BJ (cell line): ENCODE measurements around the gene PSPH. TPM values are rescaled to one million over a fixed set of nuclear protein-coding genes. Genes with fewer than 3 reads are reported as not detected.
"Not testable (repeated sequence)": the region's sequence is repeated elsewhere in the genome, so short reads cannot be mapped to it uniquely, and the experiment has no call there.

Experiments used
- CTCF ChIA-PET: fragments of 350-600 bp; formaldehyde crosslinking; extraction: SDS; loops from one replicate; lab custom pipeline; 2021; ENCODE audit warnings: antibody characterized with exemption, inconsistent platforms; lab: Yijun Ruan, JAX
- POLR2A ChIA-PET: fragments of 300-600 bp; sonication (Branson Sonifier 250); formaldehyde crosslinking; extraction: SDS; loops from one replicate; lab custom pipeline; 2021; ENCODE audit warnings: antibody characterized with exemption; lab: Charles Lee
- DNase-seq: peaks from one replicate; pipeline ENCODE4 v3.0.0-alpha.2; 2011; ENCODE audit warnings: low read depth
- H3K27me3 ChIP-seq: 2 replicates; pipeline ENCODE4 v1.6.0; 2011; ENCODE audit warnings: low read length; ENCODE audit not compliant: control insufficient read depth, insufficient read depth
- H3K36me3 ChIP-seq: 2 replicates; pipeline ENCODE4 v1.5.1; 2011; ENCODE audit warnings: low read length; ENCODE audit not compliant: control insufficient read depth, insufficient read depth
- H3K4me3 ChIP-seq: 2 replicates; pipeline ENCODE4 v1.5.1; 2011; ENCODE audit warnings: low read depth, mild to moderate bottlenecking, control low read depth, low read length
- polyA plus RNA-seq: library from polyadenylated mRNA; depleted of rRNA; stranded (reverse); fragments of >200 nt; gene quantifications from 2 replicates; pipeline ENCODE4 v1.2.3, GENCODE V29; 2011
- TF ChIP-seq, protein P1 (sequence below): IDR thresholded peaks from 2 replicates; pipeline ENCODE4 v1.5.1; 2011; ENCODE audit warnings: low read depth, mild to moderate bottlenecking, control low read depth, inconsistent platforms, low read length, moderate library complexity; ENCODE audit not compliant: insufficient read depth

Gene PSPH
- polyA plus RNA-seq, 1 experiment = 76.2 TPM

DNA sequence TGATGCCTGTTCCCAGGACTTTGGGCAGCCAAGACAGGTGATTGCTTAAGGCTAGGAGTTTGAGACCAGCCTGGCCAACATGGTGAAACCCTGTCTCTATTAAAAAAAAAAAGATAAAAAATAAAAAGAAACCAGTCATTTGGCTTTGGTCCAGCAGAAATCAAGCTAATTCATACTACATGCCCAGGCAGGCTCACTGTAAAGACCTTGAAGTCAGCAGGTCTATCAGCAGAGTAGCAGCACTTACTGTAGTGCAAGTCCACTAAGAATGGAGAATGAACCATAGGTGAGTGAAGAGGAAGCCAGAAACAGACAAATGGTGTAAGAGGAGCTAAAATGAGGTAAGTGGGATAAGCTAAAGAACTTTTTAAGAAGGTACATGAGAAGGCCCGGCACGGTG, 24.7 kb downstream of the PSPH start:
- no peak for DNase-seq
- ChIA-PET POLR2A (no interaction called here), CTCF (interaction anchor here (1.0 kb wide), 1 partner anchor 22 kb away, joined by 3 read pairs; no protein-coding TSS in a partner anchor)
- Histone ChIP-seq H3K27me3 (no peaks in the 10 kb centered on the region), H3K36me3 (peaks cover 4% of the 10 kb centered on the region), H3K4me3 (no peak overlapping the region)
- TF ChIP-seq, protein P1, sequence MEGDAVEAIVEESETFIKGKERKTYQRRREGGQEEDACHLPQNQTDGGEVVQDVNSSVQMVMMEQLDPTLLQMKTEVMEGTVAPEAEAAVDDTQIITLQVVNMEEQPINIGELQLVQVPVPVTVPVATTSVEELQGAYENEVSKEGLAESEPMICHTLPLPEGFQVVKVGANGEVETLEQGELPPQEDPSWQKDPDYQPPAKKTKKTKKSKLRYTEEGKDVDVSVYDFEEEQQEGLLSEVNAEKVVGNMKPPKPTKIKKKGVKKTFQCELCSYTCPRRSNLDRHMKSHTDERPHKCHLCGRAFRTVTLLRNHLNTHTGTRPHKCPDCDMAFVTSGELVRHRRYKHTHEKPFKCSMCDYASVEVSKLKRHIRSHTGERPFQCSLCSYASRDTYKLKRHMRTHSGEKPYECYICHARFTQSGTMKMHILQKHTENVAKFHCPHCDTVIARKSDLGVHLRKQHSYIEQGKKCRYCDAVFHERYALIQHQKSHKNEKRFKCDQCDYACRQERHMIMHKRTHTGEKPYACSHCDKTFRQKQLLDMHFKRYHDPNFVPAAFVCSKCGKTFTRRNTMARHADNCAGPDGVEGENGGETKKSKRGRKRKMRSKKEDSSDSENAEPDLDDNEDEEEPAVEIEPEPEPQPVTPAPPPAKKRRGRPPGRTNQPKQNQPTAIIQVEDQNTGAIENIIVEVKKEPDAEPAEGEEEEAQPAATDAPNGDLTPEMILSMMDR = no peak

DNA sequence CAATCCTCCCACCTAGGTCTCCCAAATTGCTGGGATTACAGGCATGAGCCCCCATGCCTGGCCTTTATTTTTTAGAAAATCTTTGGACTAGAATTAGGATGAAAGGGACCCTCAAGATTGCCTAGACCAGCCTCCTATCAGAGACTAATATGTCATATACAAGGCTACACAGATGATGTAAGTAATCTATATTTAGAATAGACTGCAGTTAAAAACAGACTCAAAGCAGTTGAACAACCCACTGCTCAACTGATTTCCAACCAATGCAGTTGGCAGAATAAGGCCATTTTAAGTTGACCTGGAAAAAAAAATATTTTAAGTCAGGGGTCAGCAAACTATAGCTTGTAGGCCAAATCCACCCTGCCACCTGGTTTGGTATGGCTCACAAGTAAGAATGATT, 27.7 kb downstream of the PSPH start:
- TF ChIP-seq, protein P1 = no peak
- no peak overlapping the region for H3K4me3 ChIP-seq
- CTCF ChIA-PET = no interaction called here
- DNase-seq = no peak
- no peaks in the 10 kb centered on the region for H3K27me3 ChIP-seq
- POLR2A ChIA-PET = no interaction called here
- peaks cover 7% of the 10 kb centered on the region for H3K36me3 ChIP-seq

DNA sequence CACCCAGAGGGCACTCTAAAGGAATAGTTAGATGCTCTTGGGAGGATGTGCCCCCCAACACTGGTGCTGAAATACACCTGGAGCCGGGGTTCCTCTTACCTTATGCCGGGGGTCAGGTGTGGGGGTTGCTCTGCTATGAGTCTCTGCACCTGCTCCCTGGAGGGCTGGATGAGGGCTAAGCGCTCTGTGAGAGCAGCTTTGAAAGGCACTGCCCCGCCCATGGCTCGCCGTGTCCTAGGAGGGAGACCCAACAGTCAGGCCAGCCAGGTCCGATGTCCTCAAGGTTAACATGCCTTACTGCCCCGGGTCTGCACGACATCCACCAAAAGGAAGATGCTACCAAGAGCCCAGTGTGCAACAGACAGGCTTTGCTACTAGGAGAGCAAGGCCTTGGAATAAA, 31.7 kb downstream of the PSPH start:
- no peak for DNase-seq
- no peaks in the 10 kb centered on the region for H3K27me3 ChIP-seq
- CTCF ChIA-PET = interaction anchor here (0.9 to 1.0 kb wide), 3 partner anchors 15 to 73 kb away, joined by 3 to 4 read pairs (median 3); partner anchors contain the start of gene PHKG1
- TF ChIP-seq, protein P1 = no peak
- POLR2A ChIA-PET = no interaction called here
- H3K36me3 ChIP-seq = peaks cover 7% of the 10 kb centered on the region
- H3K4me3 ChIP-seq = no peak overlapping the region

DNA sequence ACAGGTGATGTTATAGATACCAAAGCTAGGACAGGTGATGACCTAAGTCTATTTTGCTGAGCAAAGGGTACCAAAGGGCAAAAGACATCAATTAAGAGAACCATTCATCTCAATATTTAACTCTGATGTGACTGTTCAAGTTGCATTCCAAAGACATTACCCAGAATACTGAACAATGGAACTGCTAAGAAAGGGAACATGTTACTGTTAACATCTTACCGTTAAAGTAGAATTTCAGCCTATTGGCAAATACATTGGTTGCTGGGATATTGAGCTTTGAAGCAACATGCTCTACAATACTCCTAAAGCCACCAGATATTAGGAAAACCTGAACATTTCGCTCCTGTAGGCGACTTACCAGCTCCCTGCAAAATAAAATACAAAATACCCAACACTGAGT, 34.2 kb downstream of the PSPH start:
- H3K4me3 ChIP-seq, H3K27me3 ChIP-seq, H3K36me3 ChIP-seq, POLR2A ChIA-PET, DNase-seq: not testable (repeated sequence)
- CTCF ChIA-PET = interaction anchor here (1.2 to 1.8 kb wide), 2 partner anchors 11 to 13 kb away, joined by 3 to 5 read pairs; no protein-coding TSS in a partner anchor

DNA sequence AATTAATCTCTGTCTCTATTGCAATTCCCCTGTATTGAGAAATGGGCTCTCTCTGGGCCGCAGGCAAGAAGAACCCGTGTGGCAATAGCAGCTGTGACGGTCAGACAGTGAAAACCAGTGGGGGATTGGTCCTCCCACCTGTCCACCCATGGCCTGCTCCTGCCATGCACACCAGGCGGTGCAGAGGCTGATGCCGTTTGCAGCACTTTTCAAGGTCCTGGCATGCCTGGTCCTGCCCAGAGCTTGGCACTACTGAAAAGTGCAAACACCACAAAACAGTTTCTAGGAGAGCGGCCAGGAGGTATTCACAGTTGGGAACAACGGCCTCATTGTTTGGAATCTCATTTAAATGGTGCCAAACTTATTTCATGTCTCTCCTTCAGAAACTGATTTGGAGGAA, 41.5 kb downstream of the PSPH start:
- POLR2A ChIA-PET = no interaction called here
- DNase-seq = no peak
- no peak overlapping the region for H3K4me3 ChIP-seq
- no peaks in the 10 kb centered on the region for H3K27me3 ChIP-seq
- TF ChIP-seq, protein P1 = no peak
- peaks cover 2% of the 10 kb centered on the region; the same call in 1 of the 2 replicates for H3K36me3 ChIP-seq
- CTCF ChIA-PET = no interaction called here

DNA sequence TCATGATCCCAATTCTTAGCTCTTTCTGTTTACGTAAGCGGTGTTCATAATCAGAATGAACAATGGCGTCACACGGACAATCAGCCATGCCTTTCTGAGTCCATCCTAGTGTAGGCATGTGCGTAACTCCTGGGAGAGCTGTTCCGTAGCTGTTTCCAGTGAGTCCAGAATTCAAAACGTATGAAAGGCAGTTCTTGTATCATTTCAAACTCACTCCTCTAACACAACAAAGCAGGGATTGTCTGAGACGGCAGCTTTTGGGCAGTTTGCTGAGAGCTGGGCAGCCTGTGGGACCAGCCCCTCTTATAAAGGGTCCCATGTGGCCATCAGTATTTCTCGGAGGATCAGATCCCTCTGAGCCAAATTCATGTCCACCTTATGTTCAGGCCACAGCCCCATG, 43.4 kb downstream of the PSPH start:
- ChIA-PET POLR2A (no interaction called here), CTCF (interaction anchor here (2.0 to 5.2 kb wide), 2 partner anchors 65 to 86 kb away, joined by 6 to 64 read pairs; no protein-coding TSS in a partner anchor)
- H3K36me3 ChIP-seq = no peaks in the 10 kb centered on the region
- no peaks in the 10 kb centered on the region for H3K27me3 ChIP-seq
- no peak for DNase-seq
- TF ChIP-seq, protein P1 = no peak
- no peak overlapping the region for H3K4me3 ChIP-seq
